NCI-H146 (cell line): ENCODE measurements around the gene KCTD5.
"Not testable (repeated sequence)": the region's sequence is repeated elsewhere in the genome, so short reads cannot be mapped to it uniquely, and the experiment has no call there.

Experiments used
- DNase-seq: peaks from one replicate; lab custom pipeline; 2025; lab: John Stamatoyannopoulos, UW

KCTD5 gene

GRCh38 chr16:2673066-2673999 lies 9.0 kb upstream of the KCTD5 start:
- peak; percentile 96 for DNase-seq

GRCh38 chr16:2675021-2675420 lies 7.3 kb upstream of the KCTD5 start:
- DNase-seq = no peak

GRCh38 chr16:2675714-2676113 lies 6.6 kb upstream of the KCTD5 start:
- DNase-seq = no peak

GRCh38 chr16:2676937-2677336 lies 5.4 kb upstream of the KCTD5 start:
- not testable (repeated sequence) for DNase-seq

- DNase-seq = not testable (repeated sequence)
Observed at GRCh38 chr16:2678206-2678965, 3.9 kb upstream of the KCTD5 start.

- DNase-seq = not testable (repeated sequence)
Observed at GRCh38 chr16:2679902-2680301, 2.4 kb upstream of the KCTD5 start.

- not testable (repeated sequence) for DNase-seq
Observed at GRCh38 chr16:2680360-2680759, 2.0 kb upstream of the KCTD5 start.

GRCh38 chr16:2683041-2683440 lies 718 bp downstream of the KCTD5 start:
- not testable (repeated sequence) for DNase-seq

GRCh38 chr16:2686075-2686474 lies 3.8 kb downstream of the KCTD5 start:
- DNase-seq = not testable (repeated sequence)

- DNase-seq = no peak
Observed at GRCh38 chr16:2686912-2687507, 4.7 kb downstream of the KCTD5 start.

GRCh38 chr16:2687531-2688308 lies 5.4 kb downstream of the KCTD5 start:
- no peak for DNase-seq

- DNase-seq = not testable (repeated sequence)
Observed at GRCh38 chr16:2689422-2689821, 7.1 kb downstream of the KCTD5 start.

GRCh38 chr16:2689968-2690801 lies 7.9 kb downstream of the KCTD5 start:
- no peak for DNase-seq

- no peak for DNase-seq
Observed at GRCh38 chr16:2690852-2691251, 8.5 kb downstream of the KCTD5 start.

- DNase-seq = no peak
Observed at GRCh38 chr16:2691491-2692248, 9.3 kb downstream of the KCTD5 start.

- DNase-seq = no peak
Observed at GRCh38 chr16:2692251-2692947, 10.1 kb downstream of the KCTD5 start.

GRCh38 chr16:2692948-2693651 lies 10.8 kb downstream of the KCTD5 start:
- DNase-seq = no peak

- not testable (repeated sequence) for DNase-seq
Observed at GRCh38 chr16:2696601-2697250, 14.4 kb downstream of the KCTD5 start.
